Hepatocyte (in vitro differentiated cells): ENCODE results near the gene ZNF750. TPM values are rescaled to one million over a fixed set of nuclear protein-coding genes. Genes with fewer than 3 reads are reported as not detected.

Experiments used
- DNase-seq: peaks from one replicate; pipeline ENCODE4 v3.0.0-alpha.2; 2016; ENCODE audit warnings: low spot score
- H2AFZ ChIP-seq: fragments of 200-600 bp; sonication (generic); 2 replicates; pipeline ENCODE4 v1.6.0; 2016; ENCODE audit warnings: antibody characterized with exemption, mild to moderate bottlenecking
- H3K27ac ChIP-seq: fragments of 200-600 bp; sonication (generic); 2 replicates; pipeline ENCODE4 v1.5.1; 2016; ENCODE audit warnings: mild to moderate bottlenecking
- H3K27me3 ChIP-seq: fragments of 200-600 bp; sonication (generic); 2 replicates; pipeline ENCODE4 v1.6.1; 2016
- H3K36me3 ChIP-seq: fragments of 200-600 bp; sonication (generic); replicated peaks from 2 replicates; pipeline ENCODE4 v1.5.1; 2016; ENCODE audit warnings: low read depth; ENCODE audit not compliant: insufficient read depth
- H3K4me1 ChIP-seq: fragments of 200-600 bp; sonication (generic); 2 replicates; pipeline ENCODE4 v1.5.1; 2016; ENCODE audit warnings: mild to moderate bottlenecking, moderate library complexity; ENCODE audit not compliant: insufficient read depth
- H3K4me2 ChIP-seq: fragments of 200-600 bp; sonication (generic); 2 replicates; pipeline ENCODE4 v1.6.0; 2016
- H3K4me3 ChIP-seq: fragments of 200-600 bp; sonication (generic); 2 replicates; pipeline ENCODE4 v1.5.1; 2016; ENCODE audit warnings: mild to moderate bottlenecking
- H3K79me2 ChIP-seq: fragments of 200-600 bp; sonication (generic); 2 replicates; pipeline ENCODE4 v1.6.0; 2017; ENCODE audit warnings: mild to moderate bottlenecking
- H3K9me2 ChIP-seq: fragments of 200-600 bp; sonication (generic); replicated peaks from 2 replicates; pipeline ENCODE4 v1.6.0; 2017; ENCODE audit warnings: mild to moderate bottlenecking; ENCODE audit not compliant: insufficient read depth
- H3K9me3 ChIP-seq: fragments of 200-600 bp; sonication (generic); 2 replicates; pipeline ENCODE4 v1.5.1; 2016; ENCODE audit warnings: low read depth, mild to moderate bottlenecking
- H4K20me1 ChIP-seq: fragments of 200-600 bp; sonication (generic); 2 replicates; pipeline ENCODE4 v1.6.0; 2016; ENCODE audit warnings: mild to moderate bottlenecking; ENCODE audit not compliant: insufficient read depth, poor library complexity, severe bottlenecking
- EZH2 ChIP-seq: fragments of 200-600 bp; sonication (generic); IDR thresholded peaks from 2 replicates; pipeline ENCODE4 v1.6.1; 2016; ENCODE audit warnings: antibody characterized with exemption, mild to moderate bottlenecking, borderline replicate concordance
- EZH2phosphoT487 ChIP-seq: fragments of 200-600 bp; sonication (generic); IDR thresholded peaks from one replicate; pipeline ENCODE4 v1.6.1; 2018; ENCODE audit warnings: antibody characterized with exemption, mild to moderate bottlenecking, low read depth, moderate library complexity; ENCODE audit not compliant: unreplicated experiment, severe bottlenecking
- WGBS: methylation state at CpG from one replicate; pipeline ENCODE4 v1.1.6; 2016; ENCODE audit warnings: low lambda C conversion rate; ENCODE audit errors: missing lambda C conversion rate; 5-methylcytosine and 5-hydroxymethylcytosine counted together
- polyA plus RNA-seq: library from polyadenylated mRNA; unstranded; fragments of >200 nt; fragmentation: Nextera tagmentation; extraction: Ambion mirVana; gene quantifications from 2 replicates; pipeline ENCODE4 v1.2.1, GENCODE V29; 2016
- total RNA-seq: library from RNA; depleted of rRNA; stranded (reverse); fragments of >200 nt; gene quantifications from 2 replicates; pipeline ENCODE4 v1.2.3, GENCODE V29; 2014
- TF ChIP-seq, protein P1 (sequence below): fragments of 200-600 bp; sonication (generic); IDR thresholded peaks from 2 replicates; pipeline ENCODE4 v1.5.1; 2016; ENCODE audit warnings: antibody characterized with exemption, mild to moderate bottlenecking; ENCODE audit not compliant: poor library complexity

ZNF750 gene
- total and polyA plus RNA-seq, 2 experiments from 2014 or later: 0.27 to 2.1 TPM

GRCh38 chr17:82831041-82831817 lies 8.6 kb downstream of the ZNF750 start:
- WGBS: 96% methylated on average over 29 of the region's 29 CpGs
- H3K27me3 ChIP-seq: no peaks in the 10 kb centered on the region
- DNase-seq: no peak
- H2AFZ ChIP-seq: no peak overlapping the region
- H3K79me2 ChIP-seq: no peaks in the 10 kb centered on the region
- H3K4me2 ChIP-seq: no peak overlapping the region
- H3K36me3 ChIP-seq: no peaks in the 10 kb centered on the region
- H3K9me3 ChIP-seq: no peaks in the 10 kb centered on the region
- TF ChIP-seq EZH2 (no peak), EZH2phosphoT487 (no peak)
- TF ChIP-seq, protein P1, sequence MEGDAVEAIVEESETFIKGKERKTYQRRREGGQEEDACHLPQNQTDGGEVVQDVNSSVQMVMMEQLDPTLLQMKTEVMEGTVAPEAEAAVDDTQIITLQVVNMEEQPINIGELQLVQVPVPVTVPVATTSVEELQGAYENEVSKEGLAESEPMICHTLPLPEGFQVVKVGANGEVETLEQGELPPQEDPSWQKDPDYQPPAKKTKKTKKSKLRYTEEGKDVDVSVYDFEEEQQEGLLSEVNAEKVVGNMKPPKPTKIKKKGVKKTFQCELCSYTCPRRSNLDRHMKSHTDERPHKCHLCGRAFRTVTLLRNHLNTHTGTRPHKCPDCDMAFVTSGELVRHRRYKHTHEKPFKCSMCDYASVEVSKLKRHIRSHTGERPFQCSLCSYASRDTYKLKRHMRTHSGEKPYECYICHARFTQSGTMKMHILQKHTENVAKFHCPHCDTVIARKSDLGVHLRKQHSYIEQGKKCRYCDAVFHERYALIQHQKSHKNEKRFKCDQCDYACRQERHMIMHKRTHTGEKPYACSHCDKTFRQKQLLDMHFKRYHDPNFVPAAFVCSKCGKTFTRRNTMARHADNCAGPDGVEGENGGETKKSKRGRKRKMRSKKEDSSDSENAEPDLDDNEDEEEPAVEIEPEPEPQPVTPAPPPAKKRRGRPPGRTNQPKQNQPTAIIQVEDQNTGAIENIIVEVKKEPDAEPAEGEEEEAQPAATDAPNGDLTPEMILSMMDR: no peak
- no peaks in the 10 kb centered on the region for H3K9me2 ChIP-seq
- H3K4me3 ChIP-seq: no peak overlapping the region
- H3K27ac ChIP-seq: no peak overlapping the region
- H3K4me1 ChIP-seq: no peaks in the 10 kb centered on the region
- H4K20me1 ChIP-seq: no peaks in the 10 kb centered on the region

- Histone ChIP-seq H3K27me3 (no peaks in the 10 kb centered on the region), H3K79me2 (no peaks in the 10 kb centered on the region), H3K36me3 (no peaks in the 10 kb centered on the region), H3K4me3 (no peak overlapping the region), H4K20me1 (no peaks in the 10 kb centered on the region), H3K27ac (no peak overlapping the region), H3K4me2 (no peak overlapping the region), H2AFZ (no peak overlapping the region), H3K9me3 (no peaks in the 10 kb centered on the region), H3K9me2 (no peaks in the 10 kb centered on the region), H3K4me1 (no peaks in the 10 kb centered on the region)
- TF ChIP-seq, protein P1: no peak
- TF ChIP-seq EZH2: no peak
- TF ChIP-seq EZH2phosphoT487: no peak
- WGBS: 91% methylated on average over 22 of the region's 22 CpGs
- no peak for DNase-seq
These were observed 9.6 kb downstream of the ZNF750 start for GRCh38 chr17:82830249-82830661.

- H2AFZ ChIP-seq: no peak overlapping the region
- no peaks in the 10 kb centered on the region for H4K20me1 ChIP-seq
- no peak overlapping the region for H3K4me3 ChIP-seq
- no peaks in the 10 kb centered on the region for H3K36me3 ChIP-seq
- H3K4me2 ChIP-seq: no peak overlapping the region
- no peaks in the 10 kb centered on the region for H3K79me2 ChIP-seq
- no peaks in the 10 kb centered on the region for H3K27me3 ChIP-seq
- H3K9me3 ChIP-seq: no peaks in the 10 kb centered on the region
- TF ChIP-seq EZH2phosphoT487: no peak
- no peak for TF ChIP-seq EZH2
- TF ChIP-seq, protein P1: no peak
- 98% methylated on average over 26 of the region's 26 CpGs for WGBS
- H3K27ac ChIP-seq: no peak overlapping the region
- no peaks in the 10 kb centered on the region for H3K4me1 ChIP-seq
- H3K9me2 ChIP-seq: no peaks in the 10 kb centered on the region
- no peak for DNase-seq
These were observed 10.8 kb downstream of the ZNF750 start for GRCh38 chr17:82828875-82829487.
